ENCODE measurements around the gene HOXC10.

Gene HOXC10

GRCh38 chr12:53977596-53978445 is 7.1 kb upstream of the HOXC10 start:
- DNase-seq (ENCODE audit: low spot score): peak; percentile 70

- peak; percentile 97 for DNase-seq (ENCODE audit: low spot score)
Measured at GRCh38 chr12:53978477-53979356, 6.2 kb upstream of the HOXC10 start.

DNA sequence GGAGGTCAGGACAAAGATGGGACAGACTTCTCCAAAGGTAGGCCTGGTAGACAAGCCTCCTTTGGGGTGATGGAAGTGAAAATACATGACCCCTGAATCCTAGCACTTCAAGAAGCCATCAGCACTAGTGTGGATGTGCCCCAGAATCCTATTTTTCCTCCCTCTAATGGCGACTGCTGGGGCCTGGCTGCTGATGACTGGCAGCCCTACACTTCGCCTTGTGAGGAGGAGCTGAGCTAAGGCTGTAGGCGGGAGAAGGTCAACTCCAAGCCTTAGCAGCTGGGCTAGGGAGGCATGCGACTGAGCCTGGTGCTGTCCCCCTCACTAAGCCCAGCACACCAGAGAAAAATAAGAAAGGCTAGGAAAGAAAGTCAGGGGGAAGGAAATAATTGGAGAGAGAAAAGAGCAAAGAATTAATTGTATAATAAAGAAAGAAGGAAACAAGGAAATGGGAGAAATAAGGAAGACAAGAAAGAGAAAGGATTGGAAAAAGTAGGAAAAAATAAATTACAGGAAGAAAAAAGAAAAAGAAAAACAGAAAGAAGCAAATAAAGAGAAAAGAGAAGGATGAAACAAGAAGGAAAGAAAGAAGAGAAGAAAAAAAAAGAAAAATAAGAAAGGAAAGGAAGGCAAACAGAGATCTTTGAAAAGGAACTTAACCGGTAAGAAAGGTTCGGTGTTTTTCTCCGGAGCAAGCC is 4.7 kb upstream of the HOXC10 start:
- no peak for DNase-seq (ENCODE audit: low spot score)

GRCh38 chr12:53980802-53981496 is 4.0 kb upstream of the HOXC10 start:
- DNase-seq (ENCODE audit: low spot score): no peak

GRCh38 chr12:53981634-53982565 is 3.0 kb upstream of the HOXC10 start:
- DNase-seq (ENCODE audit: low spot score): no peak

GRCh38 chr12:53982648-53983567 is 2.0 kb upstream of the HOXC10 start:
- no peak for DNase-seq (ENCODE audit: low spot score)

DNA sequence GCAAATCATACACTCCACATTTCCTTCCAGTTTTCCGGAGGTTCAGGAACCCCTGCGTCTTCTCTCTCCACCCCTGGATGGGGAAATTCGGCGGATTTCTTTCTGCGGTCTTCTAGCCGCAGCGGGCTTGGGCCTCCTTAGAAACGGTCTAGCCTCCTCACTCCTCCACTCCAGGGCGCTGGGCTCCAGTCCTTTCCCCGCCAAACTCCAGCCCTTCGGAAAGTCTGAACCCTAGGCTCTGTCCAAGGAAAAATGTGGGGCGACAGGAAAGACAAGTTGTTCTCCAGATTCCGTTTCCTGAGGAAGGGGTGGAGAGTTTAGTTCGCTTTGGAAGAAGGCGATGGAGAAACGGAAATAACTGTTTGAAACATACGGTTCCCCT is 1.4 kb upstream of the HOXC10 start:
- no peak for DNase-seq (ENCODE audit: low spot score)

GRCh38 chr12:53983950-53984572 is 885 bp upstream of the HOXC10 start:
- no peak for DNase-seq (ENCODE audit: low spot score)

DNA sequence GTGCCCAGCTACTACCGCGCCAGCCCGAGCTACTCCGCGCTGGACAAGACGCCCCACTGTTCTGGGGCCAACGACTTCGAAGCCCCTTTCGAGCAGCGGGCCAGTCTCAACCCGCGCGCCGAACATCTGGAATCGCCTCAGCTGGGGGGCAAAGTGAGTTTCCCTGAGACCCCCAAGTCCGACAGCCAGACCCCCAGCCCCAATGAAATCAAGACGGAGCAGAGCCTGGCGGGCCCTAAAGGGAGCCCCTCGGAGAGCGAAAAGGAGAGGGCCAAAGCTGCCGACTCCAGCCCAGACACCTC is 697 bp downstream of the HOXC10 start:
- no peak for DNase-seq (ENCODE audit: low spot score)

GRCh38 chr12:53985994-53986685 is 1.2 kb downstream of the HOXC10 start:
- DNase-seq (ENCODE audit: low spot score): no peak

DNA sequence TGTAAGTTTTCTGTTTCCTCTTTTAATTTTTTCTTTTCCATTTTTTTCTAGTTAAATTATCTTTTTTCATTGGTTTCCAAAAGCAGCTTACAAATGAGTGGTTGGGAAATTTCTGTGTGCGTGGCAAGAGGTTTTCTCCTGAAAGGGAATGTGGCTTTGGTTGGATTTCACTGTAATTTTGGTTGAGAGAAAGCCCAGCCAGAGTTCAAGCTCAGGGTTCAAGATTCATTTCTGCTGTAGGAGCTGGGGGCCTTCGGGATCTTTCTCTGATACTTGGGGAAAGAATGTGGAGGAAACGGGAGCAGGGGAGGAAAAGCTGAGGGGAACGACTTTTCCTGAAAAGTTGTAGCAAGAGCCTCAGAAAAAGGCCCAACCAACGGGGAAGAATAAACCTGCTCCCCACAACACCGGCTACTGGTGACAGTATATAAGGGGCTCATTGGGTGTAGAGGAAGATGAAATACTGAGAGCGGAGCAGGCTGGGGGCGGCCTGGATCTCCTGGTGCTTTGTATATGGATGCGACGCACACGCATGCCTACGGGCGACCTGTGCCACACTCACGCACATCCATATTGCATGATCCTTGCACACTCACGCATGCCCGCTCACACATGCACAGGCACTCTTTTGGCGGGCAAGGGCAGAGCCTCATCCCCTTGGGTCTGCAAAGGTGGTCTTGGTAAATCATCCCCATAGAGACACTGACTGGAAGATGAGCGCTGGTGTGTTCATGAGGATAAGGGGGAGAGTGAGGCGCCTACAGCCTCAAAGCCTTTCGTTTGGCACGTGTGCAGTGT is 1.9 kb downstream of the HOXC10 start:
- no peak for DNase-seq (ENCODE audit: low spot score)

DNA sequence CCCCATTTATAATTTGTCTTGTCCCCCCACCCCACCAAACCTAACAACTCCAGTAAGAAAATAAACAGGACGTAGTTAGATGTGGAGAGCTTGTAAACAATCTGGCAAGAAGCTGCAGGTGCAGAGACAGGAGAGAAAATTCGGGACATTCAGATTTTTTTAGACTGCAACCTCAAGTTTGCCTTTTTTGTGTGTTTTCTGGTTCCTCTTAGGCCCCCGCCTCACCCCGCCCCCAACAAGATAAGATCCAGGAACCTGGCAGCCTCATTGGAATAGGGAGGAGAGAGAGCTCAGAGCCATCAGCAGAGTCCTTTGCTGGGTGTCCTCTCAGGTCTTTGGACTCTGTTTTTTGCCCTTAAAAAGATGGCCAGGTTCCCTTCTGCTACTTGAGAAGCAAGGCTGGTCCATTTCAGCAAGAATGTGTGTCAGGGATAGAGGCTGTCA is 2.9 kb downstream of the HOXC10 start:
- no peak for DNase-seq (ENCODE audit: low spot score)

DNA sequence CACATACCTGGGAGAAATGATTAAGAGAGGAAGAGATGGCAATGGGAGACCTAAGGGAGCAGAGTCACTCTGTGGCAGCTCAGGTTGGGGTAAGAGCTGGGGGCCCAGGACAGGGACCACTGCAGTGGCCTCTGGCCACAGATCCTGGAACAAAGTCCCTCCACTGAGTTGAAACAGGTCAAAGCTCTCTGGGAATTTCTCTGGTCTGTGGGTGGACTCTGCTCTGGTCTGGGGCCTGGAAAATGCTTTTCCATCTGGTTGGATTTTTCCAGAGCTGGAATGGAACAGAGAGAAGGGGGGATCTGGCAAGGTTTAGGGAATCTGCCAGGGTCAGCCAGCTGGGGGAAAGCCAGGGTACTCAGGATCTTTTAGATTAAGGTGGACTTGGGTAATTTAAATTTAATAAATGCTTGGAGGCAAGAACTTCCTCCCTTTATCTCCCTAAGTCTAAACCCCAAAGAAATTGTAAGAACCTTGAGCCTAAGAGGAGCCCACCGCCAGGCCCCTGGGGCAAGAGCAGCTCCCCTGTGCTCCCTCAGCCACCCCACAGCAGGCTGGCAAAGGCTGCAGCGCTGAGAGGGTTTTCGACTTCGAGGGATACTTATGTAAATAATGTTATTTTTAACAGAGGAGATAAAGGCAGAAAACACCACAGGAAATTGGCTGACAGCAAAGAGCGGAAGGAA is 3.7 kb downstream of the HOXC10 start:
- no peak for DNase-seq (ENCODE audit: low spot score)

DNA sequence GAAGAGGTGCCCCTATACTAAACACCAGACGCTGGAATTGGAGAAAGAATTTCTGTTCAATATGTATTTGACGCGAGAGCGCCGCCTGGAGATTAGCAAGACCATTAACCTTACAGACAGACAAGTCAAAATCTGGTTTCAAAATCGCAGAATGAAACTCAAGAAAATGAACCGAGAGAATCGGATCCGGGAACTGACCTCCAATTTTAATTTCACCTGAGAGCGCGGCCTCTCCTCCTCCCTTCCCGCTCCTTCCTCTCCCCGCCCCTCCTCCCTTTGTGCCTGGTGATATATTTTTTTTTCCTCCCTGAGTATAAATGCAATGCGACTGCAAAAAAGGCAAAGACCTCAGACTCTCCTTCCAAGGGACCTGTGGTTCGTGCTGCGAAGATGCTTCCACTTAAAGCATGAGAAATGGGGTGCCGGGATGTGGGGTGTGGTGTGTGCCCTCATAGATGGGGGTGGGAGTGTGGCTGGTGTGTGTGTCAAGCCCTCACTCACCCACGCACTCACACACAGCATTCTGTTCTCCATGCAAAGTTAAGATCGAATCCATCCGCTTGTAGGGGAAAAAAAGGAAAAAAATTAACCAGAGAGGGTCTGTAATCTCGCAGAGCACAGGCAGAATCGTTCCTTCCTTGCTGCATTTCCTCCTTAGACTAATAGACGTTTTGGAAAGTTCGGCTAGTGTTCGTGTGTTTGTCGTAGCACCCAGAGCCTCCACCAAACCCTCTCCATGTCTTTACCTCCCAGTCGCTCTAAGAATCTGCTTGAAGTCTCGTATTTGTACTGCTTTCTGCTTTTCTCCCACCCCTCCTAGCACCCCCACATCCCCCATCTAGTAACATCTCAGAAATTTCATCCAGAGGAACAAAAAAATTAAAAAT is 4.5 kb downstream of the HOXC10 start:
- peak; percentile 74 for DNase-seq (ENCODE audit: low spot score)

GRCh38 chr12:53990311-53991076 is 5.5 kb downstream of the HOXC10 start:
- peak; percentile 69 for DNase-seq (ENCODE audit: low spot score)
